HG03095 (cell line): ENCODE measurements around the gene P2RX6.
"Not testable (repeated sequence)": the region's sequence is repeated elsewhere in the genome, so short reads cannot be mapped to it uniquely, and the experiment has no call there.

Experiments
- ATAC-seq: cut with Tn5 transposase; IDR thresholded peaks from one replicate; pipeline ENCODE4 v1.9.1; 2021; ENCODE audit warnings: moderate library complexity; ENCODE audit not compliant: unreplicated experiment

The P2RX6 gene

DNA sequence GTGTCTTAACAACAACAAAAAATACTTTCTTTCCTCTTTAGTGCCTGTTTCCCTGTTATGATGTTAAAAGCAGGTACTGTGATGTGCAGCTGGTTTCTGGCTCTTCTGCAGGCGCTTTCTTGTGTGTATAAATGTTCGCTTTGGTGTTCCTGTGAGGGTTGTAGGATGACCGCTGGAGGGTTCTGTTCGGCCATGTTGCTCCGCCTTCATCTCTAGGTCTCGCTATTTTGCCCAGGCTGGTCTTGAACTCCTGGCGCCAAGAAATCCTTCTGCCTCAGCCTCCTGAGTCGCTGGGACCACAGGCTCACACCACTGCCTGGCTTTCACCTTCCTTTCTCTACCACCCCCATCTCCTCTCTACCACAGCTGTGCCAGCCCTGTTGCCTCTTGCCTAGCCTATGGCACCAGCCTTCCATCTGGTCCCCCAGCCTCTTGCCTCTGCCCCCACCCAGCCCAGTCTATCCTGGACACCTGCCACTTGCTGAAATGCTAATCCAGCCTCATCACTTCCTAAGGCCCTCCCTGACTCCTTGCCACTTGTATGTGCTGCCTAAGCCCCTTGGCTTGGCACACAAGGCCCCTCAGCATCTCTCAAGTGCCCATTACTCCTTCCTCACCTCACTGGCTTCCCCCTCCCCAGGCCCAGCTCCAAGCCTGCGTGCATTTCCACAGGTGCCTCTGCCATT, 36.3 kb downstream of the P2RX6 start:
- no peak for ATAC-seq

DNA sequence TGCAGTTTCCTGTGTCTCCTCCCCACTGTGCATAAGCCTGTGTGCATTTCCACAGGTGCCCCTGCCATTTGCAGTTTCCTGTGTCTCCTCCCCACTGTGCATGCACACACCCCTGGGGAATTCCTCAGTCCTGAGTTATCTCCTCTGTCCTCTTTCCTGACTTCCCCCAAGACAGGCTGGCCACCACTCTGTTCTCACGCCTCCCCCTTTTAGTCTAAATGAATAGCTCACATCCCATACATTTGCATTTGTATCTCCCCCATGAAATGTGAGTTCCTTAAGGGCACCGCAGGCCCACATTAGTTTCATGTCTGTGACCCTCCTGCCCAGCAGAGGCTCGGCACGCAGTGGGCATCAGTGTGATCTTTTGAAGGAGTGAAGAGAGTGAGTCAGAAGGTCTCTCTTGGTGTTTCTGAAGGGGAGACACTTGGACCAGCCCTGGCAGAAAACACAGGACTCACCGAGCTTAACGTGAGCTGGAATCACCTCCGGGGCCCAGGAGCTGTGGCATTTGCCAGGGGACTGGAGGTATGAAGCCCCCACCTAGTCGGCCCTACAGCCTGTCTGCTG, 37.0 kb downstream of the P2RX6 start:
- no peak for ATAC-seq

DNA sequence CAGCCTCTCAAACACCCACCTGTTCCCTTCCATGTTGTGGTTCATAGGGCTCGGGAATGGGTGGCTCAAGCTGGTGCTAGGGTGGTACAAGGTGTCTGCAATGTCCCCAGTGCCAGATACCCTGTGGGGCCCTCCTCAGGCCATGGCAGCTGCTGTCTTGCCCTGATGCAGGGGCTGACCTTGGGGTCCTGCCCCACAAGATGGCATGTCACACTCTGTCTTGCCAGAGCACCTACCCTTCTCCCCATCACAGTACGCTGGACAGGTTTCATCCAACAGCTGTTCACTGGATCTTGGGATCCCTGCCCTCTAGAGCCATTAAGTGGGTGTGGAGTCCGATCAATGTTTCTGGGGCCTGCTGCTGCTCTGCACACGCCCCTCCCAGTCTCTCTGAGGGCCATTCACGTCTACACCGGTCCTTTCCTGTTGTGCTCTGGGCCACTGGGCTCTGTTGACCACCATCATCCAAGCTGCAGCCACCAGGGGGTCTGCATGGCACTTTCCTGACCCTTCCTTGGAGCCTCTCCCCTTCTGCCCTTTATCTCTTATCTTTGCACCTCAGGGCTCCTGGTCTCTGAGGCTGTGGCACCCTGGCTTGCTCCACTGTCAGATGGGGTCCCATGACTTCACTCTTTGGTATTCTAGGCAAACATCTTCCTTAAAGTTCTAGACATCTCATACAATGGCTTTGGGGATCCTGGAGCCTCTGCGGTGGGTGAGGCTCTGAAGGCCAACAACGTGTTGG, 37.9 kb downstream of the P2RX6 start:
- no peak for ATAC-seq

DNA sequence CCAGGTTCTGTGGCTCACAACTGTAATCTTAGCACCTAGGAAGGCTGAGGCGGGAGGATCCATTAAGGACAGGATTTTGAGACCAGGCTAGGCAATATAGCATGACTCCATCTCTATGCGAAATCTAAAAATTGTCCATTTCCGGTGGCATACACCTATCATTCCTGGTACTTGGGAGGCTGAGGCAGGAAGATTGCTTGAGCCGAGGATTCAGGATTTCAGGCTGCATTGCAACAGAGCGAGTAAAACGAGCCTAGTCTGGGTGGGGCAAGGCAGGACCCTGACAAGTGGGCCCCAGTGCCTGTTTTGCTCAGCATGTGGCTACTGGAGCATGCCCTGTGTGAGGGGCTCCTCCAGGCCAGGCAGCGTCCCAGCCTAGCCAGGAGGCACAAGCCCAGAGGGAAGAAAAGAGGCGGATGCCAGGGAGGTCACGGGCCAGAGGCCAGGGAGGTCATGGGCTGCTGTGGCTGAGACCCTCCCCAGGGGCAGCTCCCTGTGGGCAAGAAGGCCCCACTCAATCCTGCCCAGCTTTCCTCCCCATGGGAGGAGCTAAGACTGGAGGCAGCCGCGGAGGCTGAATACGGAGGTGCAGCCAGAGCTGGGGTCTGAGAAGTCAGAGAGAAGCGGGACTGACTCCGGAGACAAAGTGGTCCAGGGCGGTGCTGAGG, 39.2 kb downstream of the P2RX6 start:
- ATAC-seq = no peak

DNA sequence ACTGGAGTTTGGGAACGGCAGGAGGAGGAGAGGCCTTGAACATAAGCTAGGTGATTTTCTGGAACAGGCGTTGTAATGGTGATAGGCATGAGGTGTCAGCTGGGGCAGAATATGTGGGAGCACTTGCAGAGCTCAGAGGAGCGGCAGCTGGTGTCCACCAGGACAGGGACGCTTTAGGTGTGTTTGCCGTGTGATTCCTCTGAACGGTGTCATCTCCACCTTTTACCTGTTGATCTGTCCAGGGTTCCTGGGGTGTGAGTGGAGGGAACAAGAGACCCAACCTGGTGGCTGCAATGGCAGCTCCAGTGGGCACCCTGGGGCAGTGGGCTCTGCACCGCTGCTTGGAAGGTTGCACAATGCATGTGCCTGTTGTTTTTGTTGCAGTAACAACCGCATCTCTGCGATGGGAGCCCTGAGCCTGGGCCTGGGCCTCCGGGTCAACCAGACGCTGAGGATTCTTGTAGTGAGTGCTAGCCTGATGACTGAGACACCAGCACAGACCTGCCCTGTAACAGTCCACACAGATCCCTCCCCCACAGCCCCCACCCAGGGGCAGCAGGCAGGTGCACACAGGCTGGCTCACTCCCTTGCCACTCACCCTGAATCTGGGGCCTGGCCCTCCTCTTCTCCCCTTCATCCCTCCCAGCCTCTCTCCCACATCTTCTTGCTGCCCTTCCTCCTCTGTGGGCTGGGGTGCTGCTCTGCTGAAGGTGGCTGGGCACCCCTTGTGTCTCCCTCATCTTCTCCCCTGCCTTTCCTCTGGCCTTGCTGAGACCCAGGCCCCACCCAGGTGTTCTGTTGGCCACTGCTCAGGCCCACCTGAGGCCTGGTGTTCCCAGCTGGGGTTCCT, 40.0 kb downstream of the P2RX6 start:
- no peak for ATAC-seq

DNA sequence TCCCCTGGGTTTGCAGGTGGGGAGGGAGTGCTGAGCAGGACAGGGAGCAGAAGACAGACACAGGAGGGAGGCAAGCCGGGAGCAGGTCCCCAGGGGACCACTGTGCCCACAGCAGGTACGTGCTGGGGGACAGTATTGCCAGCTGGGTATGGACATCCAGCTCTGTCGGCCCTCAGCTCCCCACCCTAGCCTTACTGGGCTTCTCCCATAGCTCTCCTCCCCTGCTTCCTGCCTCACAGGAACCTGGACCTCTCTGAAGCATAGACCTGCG, 40.5 kb downstream of the P2RX6 start:
- no peak for ATAC-seq

DNA sequence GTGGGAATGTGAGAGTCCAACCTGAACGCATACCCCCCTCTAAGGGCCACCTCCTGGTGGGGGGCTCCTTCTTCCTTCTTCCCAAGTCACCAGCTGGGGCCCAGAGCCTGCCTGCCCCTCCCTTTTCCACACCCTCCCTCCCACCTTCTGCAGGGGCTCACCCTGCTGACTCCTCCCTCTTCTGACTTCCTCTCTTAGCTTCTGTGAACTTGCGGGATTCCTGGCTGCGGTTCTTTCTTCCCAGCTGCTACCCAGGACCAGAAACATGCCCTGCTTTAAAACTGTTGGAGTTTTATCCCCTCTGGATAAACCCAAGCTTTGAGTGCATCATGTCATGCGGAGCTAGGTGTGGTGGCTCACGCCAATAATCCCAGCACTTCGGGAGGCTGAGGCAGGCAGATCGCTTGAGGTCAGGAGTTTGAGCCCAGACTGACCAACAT, 40.9 kb downstream of the P2RX6 start:
- no peak for ATAC-seq

DNA sequence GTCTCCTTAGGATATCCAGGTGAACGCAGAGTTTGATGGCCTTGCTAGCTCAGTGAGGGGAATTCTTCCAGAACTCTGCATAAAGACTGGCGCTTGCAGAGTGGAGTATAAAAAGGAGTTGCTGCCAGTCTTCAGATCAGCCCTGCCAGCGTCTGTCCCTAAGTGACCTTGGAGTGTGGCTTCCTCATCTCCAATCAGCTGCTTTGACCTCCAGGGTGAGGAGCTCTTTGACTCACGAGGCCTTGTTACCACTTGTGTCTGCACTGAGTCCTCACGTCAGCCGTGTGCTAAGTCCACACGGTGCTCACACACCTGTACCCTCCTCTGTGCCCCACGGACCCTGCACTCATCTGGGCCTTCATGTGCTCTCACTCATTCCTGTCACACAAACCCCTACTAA, 45.4 kb downstream of the P2RX6 start:
- not testable (repeated sequence) for ATAC-seq

DNA sequence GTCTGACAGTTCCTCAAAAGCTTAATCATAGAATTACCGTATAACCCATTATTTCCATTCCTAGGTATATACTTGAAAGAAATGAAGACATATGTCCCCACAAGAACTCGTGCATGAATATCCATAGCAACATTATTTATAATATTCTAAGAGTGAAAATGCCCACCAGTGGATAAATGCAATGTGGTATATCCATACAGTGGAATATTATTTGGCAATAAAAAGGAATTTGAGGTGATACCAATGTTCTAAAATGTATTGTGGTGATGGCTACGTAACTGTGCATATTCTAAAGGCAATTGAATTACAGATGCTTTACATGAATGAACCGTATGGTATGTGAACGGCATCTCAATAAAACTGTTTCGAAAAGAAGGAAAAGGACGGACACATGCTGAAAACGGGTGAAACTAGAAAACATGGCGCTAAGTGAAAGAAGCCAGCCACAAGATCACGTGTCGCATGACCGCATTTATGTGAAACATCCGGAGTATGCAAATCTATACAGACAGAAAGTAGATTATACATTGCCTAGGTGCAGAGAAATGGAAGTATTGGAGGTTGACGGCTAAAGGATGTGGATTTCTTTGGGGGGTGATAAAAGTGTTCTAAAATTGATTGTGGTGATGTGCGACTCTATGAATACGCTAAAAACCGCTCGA, 46.8 kb downstream of the P2RX6 start:
- ATAC-seq = not testable (repeated sequence)

DNA sequence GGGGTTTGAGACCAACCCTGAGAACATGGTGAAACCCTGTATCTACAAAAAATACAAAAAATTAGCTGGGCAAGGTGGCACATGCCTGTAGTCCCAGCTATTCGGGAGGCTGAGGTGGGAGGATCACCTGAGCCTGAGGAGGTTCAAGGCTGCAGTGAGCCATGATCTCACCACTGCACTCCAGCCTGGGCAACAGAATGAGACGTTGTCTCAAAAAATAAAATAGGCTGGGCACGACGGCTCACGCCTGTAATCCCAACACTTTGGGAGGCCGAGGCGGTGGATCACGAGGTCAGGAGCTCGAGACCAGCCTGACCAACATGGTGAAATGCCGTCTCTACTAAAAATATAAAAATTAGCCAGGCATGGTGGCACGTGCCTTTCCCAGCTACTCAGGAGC, 49.5 kb downstream of the P2RX6 start:
- ATAC-seq = not testable (repeated sequence)

DNA sequence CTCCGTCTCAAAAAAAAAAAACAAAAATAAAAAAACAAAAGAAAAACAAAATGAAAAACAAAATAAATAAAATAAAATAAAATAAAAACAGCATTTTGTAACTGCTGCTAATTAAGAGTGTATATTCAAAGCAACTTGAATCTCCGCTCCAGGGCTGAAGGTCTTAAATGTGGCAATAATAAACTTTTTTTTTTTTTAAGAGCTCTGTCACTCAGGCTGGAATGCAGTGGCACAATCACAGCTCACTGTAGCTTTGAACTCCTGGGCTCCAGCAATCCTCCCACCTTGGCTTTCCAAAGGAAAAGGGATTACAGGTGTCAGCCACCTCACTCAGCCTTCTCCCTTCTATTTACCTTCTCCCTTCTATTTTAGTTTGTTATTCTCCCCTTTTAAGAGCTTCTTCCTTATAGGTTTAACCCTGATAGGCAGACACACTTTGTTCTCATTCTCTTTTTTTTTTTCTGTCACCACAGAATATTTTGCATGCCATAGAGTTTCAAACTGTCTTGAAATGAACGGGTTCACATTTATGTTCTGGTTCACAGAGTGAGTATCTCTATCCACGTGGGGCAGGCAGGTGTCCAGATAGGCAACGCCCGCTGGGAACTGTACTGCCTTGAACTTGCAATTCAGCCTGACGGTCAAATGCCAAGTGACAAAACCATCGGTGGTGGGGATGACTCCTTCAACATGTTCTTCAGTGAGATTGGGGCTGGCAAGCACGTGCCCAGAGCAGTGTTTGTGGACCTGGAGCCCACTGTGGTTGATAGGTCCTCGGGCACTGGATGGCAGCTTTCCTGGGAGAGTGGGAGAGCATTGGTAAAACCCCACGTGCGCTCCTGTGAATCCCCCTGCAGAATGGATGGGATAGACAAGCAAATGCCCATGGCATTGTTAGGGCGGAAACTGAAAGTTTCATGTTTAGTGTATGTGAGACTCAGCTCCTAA, 50.2 kb downstream of the P2RX6 start:
- ATAC-seq = no peak

DNA sequence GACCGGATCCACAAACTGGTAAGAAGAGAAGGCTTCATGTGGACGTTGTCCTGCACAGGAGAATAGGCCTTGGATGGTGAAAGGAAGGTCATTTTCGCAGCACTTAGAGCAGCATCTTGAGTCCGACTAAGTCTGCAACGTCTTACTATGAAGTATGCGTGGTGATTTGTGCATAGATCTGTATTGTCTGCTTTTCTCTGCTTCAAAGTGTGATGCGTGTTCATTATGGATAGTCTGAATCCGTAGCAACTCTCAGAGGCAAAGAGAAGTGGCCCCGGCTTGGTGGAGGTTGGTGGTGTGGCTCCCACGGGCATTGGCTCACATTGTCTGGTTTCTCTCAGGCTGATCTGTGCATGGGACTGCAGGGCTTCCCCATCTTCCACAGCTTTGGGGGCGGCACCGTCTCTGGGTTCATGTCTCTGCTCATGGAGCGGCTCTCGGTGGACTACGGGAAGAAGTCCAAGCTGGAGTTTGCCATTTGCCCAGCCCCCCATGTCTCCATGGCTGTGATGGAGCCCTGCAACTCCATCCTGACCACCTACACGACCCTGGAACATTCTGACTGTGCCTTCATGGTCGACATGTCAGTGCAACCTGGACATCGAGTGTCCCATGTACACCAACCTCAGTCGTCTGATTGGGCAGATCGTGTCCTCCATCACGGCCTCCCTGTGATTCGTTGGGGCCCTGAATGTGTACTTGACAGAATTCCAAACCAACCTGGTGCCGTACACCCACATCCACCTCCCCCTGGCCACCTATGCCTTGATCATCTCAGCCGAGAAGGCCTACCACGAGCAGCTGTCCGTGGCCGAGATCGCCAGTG, 52.3 kb downstream of the P2RX6 start:
- no peak for ATAC-seq

DNA sequence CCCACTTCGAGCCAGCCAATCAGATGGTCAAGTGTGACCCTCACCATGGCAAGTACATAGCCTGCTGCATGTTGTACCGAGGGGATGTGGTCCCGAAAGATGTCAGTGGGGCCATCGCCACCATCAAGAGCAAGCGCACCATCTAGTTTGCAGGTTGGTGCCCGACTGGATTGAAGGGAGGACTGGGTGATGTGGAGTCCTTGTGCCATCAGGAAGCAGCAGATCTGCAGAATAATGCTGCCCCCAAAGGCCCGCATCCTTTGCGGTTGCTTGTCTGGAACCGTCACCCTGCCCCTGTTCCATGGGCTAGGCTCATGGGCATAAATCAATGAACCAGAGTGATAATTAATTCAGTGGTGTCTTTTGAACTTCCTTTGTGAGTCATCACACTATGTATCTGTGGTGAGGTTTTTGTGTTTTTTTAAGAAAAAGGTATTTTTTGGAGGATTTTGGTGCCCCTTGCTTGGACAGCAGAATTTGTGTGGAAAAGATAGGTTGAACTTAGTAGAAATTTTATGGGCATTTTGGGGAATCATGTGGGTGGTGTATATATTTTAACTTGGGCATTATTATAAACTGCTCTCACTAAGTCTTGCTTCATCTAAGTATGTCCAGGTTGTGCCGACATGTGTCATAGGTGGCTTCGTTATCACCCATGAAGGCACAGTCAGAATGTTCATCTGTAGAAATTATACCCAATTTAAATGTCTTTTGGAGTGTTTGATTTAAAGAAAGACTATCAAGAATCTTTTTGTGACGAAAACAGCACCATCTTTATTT, 53.1 kb downstream of the P2RX6 start:
- ATAC-seq = no peak

DNA sequence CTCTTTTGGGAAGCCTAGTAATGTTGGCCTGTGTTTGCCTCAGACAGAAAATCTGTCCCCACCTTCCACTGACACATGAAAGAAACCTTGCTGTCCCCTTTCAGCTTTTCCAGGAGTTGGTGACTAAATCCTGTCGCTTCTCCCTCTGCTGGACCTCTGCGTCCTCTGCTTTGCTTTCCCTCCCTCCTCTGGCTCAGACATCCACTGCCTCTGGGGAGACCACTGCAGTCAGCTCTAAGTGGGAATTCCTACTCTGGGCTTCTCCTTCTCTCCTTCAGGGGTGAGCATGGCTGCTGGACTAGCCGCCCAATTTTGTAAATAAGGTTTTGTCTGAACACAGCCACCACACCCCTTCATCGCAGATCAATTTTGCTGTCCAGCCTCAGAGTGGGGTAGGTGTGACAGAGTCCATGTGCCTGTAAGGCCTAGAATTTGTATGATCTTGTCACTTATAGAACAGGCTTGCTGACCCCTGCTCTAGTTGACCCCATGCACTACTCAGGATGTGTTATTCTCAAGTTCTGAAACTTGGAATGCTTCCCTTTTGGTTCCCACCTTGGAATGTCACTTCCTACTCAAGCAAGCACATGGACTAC, 53.8 kb downstream of the P2RX6 start:
- ATAC-seq = no peak

DNA sequence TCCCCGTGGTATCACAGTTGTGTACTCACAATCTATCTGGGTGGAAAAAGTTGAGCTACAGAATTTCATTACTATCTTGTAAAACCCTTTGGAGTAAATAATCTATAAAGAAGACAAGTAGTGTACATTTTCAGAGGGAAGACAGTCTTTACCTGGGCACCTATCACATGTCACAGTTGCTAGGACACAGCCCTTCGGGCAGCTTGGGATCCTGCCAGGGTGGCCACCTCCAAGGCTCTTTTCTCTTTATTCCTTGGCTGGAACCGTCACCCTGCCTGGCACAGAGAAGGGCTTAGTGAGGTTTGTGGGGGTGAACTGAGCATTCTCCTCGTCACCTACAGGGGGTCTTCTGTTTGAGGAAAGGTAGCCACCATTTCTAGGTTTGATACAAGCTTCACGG, 54.4 kb downstream of the P2RX6 start:
- ATAC-seq = no peak

DNA sequence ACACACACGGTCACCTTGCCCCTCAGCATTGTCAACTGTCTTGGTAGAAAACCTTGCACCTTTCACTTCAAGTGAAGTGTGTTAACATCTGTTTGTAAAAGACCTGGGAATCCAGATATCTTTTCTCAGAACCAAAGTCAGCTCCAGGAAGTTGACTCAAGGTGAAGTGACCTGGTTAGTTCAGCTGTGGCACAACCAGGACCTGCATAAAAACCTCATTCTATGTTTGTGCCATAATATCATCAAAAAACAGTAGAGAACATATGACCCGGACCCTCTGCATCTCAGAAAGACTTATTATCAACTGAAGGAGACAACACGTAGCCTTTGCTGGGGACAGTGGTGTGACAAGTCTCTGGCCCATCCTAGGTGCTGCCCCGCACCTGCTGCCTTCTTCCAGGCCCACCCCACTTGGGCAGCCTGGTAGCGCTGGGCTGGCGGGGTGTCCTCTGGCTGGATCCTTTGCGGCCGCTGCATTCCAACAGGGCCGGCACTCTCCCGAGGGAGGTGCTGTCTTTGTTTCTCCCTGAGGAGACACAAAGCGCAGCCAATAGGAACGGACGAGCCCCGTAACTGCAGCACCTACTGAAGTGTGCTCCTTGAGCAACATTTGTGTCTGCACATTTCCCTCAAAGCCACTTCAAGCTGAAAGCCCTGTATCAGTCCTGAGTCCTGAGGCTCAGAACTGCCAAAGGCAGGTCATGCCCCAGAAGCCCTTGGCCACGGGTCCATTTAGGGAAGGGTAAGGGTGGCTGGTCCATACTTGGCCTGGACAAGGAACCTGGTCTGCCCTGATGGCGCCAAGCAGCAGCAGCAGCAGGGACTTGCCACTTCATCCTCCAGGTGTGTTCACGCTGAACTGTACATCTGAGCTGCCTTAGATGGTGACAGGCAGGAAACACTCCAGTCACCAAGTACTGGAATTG, 56.0 kb downstream of the P2RX6 start:
- ATAC-seq = no peak
